ENCODE results near the gene TLX3.
"Not testable (repeated sequence)": the region's sequence is repeated elsewhere in the genome, so short reads cannot be mapped to it uniquely, and the experiment has no call there.

The TLX3 gene

GRCh38 chr5:171330021-171330420 lies 21.0 kb downstream of the TLX3 start:
- DNase-seq = no peak

GRCh38 chr5:171335616-171336015 lies 26.6 kb downstream of the TLX3 start:
- no peak for DNase-seq

GRCh38 chr5:171336521-171337209 lies 27.6 kb downstream of the TLX3 start:
- no peak for DNase-seq

GRCh38 chr5:171337210-171337569 lies 28.1 kb downstream of the TLX3 start:
- no peak for DNase-seq

GRCh38 chr5:171340042-171340441 lies 31.0 kb downstream of the TLX3 start:
- DNase-seq = no peak

- no peak for DNase-seq
Measured at GRCh38 chr5:171340491-171340890, 31.4 kb downstream of the TLX3 start.

GRCh38 chr5:171342362-171343111 lies 33.5 kb downstream of the TLX3 start:
- no peak for DNase-seq

GRCh38 chr5:171344936-171345608 lies 36.0 kb downstream of the TLX3 start:
- DNase-seq = no peak

GRCh38 chr5:171351536-171352073 lies 42.6 kb downstream of the TLX3 start:
- DNase-seq = no peak

GRCh38 chr5:171355302-171355724 lies 46.3 kb downstream of the TLX3 start:
- DNase-seq = no peak

- no peak for DNase-seq
Measured at GRCh38 chr5:171357843-171358242, 48.8 kb downstream of the TLX3 start.

GRCh38 chr5:171361151-171361550 lies 52.1 kb downstream of the TLX3 start:
- DNase-seq = not testable (repeated sequence)
